NCI-H2107 (cell line): ENCODE measurements around the gene SCO2.

Experiments
- DNase-seq: peaks from one replicate; lab custom pipeline; 2025; lab: John Stamatoyannopoulos, UW

The SCO2 gene

GRCh38 chr22:50525104-50525857, at the start of gene SCO2:
SCO2 (minus strand) TSS chr22:50525598; CDS start chr22:50524411, 1,187 bp downstream.
- peak; percentile 82 for DNase-seq

GRCh38 chr22:50574383-50574755, 49.0 kb upstream of the SCO2 start:
- DNase-seq: no peak

- DNase-seq: no peak
Observed at GRCh38 chr22:50573491-50574382, 48.3 kb upstream of the SCO2 start.

GRCh38 chr22:50572965-50573364, 47.6 kb upstream of the SCO2 start:
- DNase-seq: no peak

- no peak for DNase-seq
Observed at GRCh38 chr22:50571264-50572175, 46.1 kb upstream of the SCO2 start.

- DNase-seq: no peak
Observed at GRCh38 chr22:50570861-50571260, 45.5 kb upstream of the SCO2 start.

GRCh38 chr22:50569896-50570535, 44.6 kb upstream of the SCO2 start:
- no peak for DNase-seq

GRCh38 chr22:50569041-50569459, 43.7 kb upstream of the SCO2 start:
- DNase-seq: no peak

- no peak for DNase-seq
Observed at GRCh38 chr22:50568626-50569025, 43.2 kb upstream of the SCO2 start.

- no peak for DNase-seq
Observed at GRCh38 chr22:50567721-50568252, 42.4 kb upstream of the SCO2 start.

GRCh38 chr22:50564289-50564688, 38.9 kb upstream of the SCO2 start:
- DNase-seq: no peak

- DNase-seq: no peak
Observed at GRCh38 chr22:50563413-50564160, 38.2 kb upstream of the SCO2 start.

GRCh38 chr22:50562523-50563412, 37.4 kb upstream of the SCO2 start, which contains the start of gene SYCE3:
SYCE3 (minus strand) TSS chr22:50562919; CDS start chr22:50556405, 6,514 bp downstream.
- DNase-seq: peak; percentile 88

GRCh38 chr22:50561401-50562358, 36.3 kb upstream of the SCO2 start:
- DNase-seq: no peak

- no peak for DNase-seq
Observed at GRCh38 chr22:50560034-50560433, 34.6 kb upstream of the SCO2 start.

- DNase-seq: no peak
Observed at GRCh38 chr22:50556703-50557102, 31.3 kb upstream of the SCO2 start.

GRCh38 chr22:50553310-50553709, 27.9 kb upstream of the SCO2 start:
- no peak for DNase-seq

GRCh38 chr22:50551160-50551752, 25.9 kb upstream of the SCO2 start:
- no peak for DNase-seq
